HG03095 (cell line): ENCODE measurements around the gene WFIKKN1.

Experiments used
- ATAC-seq: cut with Tn5 transposase; IDR thresholded peaks from one replicate; pipeline ENCODE4 v1.9.1; 2021; ENCODE audit warnings: moderate library complexity; ENCODE audit not compliant: unreplicated experiment

Gene WFIKKN1

DNA sequence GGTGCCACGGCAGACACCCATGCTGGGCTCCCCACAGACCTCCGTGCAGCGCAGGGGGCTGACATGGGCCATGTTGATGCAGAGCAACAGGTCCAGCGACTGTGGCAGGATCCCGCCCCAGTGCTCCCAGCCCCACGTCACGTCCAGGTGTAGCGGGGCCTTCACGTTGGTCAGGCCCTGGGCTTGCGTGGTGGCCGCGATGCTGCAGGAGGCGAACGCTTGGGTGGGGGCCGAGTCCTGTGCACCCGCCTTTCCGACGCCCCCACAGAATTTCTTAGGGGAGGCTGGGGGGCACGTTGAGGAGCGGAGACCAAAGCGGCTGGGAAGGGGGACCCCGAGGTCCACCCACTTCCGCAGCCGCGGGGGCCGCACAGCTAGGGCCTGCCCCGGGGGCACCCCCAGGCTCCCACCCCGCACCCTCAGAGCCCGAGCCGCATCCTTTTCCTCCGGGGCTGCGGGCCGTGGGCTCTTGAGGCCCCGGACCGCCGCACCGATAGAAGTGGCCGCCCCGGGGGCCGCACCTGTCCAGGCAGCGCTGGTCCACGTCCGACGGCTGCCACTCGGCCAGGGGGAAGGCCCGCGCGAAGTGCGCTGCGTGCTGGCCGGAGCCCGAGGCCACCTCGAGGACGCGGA is 4.9 kb downstream of the WFIKKN1 start:
- ATAC-seq = no peak

DNA sequence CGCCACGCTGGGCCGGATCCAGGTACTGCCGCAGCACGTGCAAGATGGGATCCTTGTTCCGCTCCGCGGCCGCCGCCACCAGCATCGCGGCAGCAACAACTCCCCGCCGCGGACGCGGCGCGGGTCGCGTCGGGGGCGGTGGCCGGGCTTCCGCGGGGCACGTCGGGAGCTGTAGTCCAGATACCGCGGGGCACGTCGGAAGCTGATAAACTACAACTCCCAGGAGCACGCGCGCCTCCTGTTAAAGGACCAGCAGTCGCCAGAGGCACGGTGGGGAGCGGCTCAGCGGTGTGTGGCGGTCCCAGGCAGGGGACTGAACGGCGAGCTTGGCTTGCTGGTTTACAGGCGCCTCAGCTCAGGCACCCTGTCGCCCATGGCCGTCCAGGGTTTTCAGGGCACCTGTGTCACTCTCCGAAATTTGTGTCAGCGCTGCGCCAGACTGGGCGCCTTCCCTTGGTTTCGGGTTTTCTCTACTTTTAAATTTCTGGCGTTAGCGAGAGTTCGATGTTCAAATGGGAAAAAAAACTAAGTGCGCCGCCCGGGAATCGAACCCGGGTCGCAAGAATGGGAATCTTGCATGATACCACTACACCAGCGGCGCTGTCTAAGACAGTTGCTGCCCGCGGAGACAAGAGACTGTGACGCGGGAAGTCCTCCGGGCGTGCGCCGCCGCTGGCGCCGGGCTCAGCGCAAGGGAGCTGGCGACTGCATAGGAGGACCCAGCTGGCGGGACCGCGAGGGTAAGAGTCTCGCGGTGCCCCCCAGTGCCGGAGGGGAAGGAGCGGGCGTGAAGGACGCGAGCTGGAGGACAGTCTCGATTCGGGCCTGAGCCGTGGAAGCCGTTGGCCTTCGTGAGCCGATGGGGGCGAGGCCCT is 5.7 kb downstream of the WFIKKN1 start, which contains the start of gene METTL26:
Gene METTL26 (minus strand): TSS at position 100 of the 875 bp plus-strand sequence. CDS start 15 bp downstream, at position 85.
- peak; percentile 61 for ATAC-seq

DNA sequence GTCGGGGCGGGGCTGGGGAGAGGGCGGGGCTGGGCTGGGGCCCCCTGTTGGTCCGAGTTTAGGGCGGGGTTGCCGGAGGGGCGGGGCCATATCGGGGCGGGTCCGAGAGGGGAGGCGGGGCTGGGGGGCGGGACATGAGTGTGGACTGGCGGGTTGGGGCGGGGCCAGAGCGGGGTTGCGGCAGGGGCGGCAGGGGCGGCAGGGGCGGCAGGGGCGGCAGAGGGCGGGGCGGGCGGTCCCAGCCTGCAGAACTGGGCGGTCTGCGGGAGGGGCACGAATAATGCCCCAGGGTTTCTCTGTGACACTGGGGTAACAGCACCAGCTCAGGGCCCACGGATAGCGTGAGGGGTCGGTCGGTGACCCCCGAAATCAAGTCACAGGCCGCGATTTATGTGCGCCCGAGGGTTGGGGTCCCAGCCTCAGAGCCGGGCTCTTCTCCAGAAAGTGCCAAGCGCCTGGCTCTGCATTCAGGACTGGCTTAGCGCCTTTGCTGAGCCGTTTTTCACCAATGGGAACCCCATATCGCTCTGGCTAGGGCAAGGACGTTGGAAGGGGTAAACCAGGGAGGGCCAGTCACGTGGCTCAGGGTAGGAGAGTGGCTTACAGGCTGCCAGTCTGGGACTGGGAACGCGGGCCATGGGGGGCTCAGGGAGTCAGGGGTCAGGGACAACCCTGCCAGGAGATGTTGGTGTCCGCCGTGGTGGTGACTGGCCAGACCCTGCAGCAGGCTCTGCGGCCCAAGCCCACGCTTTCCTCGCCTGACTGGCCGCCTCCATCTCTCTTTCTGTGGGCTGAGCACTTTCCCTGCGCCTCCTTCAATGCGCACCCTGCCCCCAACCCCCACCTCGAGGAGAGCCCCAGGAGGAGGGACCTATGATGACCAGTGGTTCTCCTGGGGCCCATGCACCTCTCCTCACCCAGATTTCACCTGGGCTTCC is 6.6 kb downstream of the WFIKKN1 start:
- no peak for ATAC-seq

DNA sequence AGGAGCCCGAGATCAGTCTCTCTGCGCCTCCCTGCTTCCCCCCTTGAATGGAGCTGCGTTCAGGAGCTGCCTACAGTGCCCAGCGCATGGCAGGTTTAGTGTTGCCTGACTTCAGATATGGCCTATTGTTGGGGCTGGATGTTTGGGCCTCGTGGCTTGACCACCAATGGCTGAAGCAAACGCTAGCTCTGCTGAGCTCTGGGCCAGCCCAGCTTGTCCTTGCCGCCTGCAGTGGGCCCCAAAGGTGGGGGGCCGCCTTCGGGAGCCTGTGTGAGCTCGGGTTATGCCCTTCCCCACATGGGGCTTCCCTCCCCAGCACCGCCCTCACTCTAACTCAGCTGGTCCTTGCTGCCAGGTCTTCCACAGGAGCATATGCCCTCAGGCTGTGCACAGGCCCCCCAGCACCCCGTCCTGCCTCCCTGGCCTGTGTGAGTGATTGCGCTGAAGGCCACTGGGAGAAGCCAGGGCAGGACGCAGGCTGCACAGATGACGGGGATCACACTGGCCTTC is 7.3 kb downstream of the WFIKKN1 start:
- no peak for ATAC-seq

DNA sequence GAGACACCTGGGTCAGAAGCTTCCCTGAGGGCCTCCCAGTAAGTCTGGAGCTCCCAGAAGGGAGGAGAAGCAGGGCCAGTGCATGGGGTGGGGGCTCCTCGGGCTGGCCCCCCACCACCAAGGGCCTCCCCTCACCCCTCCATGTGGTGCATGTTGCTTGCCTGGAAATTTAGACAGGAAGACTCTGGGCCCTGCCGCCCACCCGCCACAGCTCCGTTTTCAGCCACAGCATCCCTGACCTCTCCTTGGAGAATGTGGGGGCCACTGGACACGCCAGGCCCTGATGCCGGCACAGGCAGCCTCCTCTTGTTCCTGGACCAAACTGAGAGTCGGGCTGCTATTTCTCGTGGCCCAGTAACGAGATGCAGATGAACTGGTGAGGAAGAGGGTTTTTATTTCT is 8.1 kb downstream of the WFIKKN1 start:
- no peak for ATAC-seq

DNA sequence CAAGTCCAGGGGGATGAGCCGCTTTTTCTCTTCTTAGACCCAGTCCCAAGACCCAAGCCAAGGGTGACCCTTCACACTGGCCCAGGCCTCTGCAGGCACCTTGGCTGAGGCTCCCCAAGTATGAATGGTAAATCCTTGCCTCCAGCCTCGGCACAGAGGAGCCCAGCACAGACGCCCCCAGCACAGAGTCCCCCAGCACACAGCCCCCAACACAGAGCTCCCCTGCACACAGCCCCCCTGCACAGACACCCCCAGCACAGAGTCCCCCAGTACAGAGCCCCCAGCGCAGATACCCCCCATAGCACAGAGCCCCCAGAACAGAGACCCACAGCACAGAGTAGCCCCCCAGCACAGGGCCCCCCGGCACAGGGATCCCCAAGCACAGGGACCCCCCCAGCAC is 9.8 kb downstream of the WFIKKN1 start:
- ATAC-seq = no peak

DNA sequence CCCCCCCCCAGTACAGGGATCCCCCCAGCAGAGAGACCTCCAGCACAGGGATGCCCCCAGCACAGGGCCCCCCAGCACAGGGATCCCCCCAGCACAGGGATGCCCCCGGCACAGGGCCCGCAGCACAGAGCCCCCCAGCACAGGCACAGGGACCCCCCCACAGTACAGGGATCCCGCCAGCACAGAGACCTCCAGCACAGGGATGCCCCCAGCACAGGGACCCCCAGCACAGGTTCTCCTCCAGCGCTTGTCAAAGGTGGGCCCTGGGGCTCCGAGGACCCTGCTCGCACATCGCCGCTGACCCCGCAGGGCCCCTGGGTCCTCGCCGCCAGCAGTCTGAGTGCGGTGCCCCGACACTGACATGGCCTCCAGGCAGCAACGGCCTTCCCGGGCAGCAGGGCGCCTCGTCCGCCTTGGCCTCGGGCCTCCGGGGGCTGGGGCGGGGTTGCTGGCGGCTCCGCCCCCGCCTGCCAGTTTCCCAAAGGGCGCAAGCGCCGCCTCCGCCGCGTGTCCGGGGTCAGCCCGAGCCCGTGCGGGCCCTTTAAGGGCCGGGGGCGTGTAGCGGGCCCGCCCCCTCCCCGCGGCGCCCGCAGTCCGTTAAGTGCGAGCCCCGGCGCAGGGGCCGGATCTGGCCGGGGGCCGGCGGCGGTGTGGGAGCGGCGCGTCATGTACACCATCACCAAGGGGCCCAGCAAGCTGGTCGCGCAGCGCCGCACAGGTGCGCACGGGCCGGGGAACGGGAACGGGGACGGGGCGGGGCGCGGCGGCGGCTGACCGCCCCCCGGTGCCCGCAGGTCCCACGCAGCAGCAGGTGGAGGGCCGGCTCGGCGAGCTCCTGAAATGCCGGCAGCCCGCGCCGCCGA is 10.8 kb downstream of the WFIKKN1 start, which contains the start of gene MCRIP2:
Gene MCRIP2 (plus strand): TSS at position 503 of the 863 bp plus-strand sequence. CDS start 164 bp downstream, at position 667.
- ATAC-seq = peak; percentile 43

DNA sequence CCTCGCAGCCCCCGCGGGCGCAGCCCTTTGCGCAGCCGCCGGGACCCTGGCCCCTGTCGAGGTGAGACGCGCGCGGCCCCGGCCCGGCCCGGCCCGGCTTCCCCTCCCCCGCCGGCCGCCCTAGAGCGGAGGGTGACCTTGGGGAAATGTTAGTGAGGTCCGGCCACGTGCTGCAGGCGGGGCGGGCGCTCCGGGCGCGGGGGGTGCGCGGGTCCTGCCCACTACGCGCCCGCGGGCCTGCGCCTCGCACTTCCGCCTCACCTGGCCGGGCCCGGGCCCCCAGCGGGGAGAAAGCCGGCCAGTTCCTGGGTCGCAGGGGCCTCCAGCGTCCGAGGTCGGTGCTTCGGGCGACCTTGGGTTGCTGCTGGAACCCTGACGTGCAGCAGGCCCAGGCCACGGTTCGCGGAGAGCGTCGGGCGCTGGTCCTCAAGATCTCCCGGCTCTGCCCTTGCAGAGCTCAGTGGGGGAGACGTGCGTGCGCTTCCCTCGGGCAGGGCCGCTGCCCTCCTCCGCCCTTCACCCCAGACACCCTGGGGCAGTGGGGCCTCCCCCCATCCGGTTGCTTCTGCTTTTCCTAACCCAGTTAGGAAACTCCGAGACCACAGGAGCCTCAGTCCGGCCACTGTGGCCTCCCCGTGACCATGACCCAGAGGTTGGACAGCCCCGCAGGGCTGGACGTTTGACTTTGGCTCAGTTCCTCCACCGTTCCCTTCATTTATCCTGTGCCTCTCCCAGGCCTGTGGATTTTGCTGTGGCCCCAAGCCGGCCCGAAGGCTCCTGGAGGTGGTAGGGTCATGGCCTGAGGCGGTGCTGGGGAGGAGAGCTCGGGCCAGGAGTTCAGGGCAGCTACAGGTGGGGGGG is 11.6 kb downstream of the WFIKKN1 start:
- peak; percentile 17 for ATAC-seq

DNA sequence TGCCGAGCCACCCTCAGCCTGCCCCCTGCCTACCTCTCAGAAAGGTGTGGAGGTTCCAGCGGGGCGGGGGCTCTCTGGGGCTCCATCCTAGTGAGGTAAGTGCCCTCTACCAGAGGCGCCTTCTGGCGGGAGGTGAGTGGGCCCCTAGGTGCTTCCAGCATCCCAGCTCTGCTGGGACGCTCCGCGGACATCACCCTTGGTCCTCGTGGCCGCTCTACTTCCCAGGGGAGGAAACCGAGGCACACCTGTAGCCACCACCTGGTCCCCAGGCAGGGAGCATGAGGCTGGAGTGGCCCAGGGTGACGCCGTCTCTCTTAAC is 12.2 kb downstream of the WFIKKN1 start:
- no peak for ATAC-seq

DNA sequence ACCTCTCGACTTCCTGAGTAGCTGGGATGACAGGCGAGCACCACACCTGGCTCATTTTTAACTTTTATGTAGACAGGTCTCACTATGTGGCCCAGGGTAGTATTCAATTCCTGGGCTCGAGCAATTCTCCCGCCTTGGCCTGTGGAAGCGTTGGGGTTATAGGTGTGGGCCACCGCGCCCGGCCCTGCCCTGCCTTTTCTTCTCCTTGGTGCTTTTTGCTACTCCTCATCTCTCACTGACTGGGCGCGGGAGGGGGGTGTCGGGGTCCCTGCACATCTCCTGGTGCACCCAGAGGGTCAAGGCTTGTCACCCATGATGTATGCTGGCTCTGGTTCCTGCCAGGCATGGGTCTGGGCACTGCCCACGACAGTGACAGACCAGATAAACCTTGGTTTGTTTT is 13.8 kb downstream of the WFIKKN1 start:
- ATAC-seq = no peak

DNA sequence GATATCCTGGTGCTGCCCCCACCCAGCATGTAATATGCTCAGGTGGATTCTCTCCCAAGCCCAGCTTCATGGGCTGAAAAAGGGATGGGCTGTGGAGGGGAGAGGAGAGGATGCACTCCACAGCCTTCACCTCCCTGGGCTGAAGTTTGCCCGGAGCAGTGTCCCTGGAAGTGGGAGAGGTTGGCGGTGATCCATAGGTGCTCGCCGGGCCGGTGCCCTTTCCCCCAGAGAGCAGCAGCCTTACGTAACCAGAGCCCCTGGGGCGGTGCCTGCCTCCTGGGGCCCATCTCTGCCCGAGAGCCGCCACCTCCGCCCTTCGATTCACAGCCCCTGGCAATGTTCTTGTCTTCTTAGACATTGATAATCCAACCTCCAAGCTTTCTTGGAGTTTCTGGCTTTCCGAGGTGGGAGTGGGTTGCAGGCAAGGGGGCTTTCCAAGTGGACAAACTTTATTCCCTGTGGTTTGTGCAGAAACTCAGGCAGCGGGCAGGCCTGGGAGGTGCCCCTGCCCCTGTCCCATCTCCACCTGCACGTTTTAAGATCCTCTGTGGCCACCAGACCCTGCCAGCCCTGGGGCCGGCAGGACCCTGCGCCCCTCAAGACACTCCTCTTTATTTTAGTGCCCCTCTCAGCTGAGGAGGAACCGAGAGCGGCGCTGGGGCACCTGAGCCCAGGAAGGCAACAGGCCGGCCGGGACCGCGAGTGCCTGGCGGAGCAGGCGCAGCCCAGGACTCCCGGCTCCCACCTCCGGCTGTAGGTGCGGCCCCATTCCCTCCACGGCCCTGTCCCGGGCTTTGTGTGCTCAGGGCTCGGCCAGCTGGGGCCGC is 15.3 kb downstream of the WFIKKN1 start:
- no peak for ATAC-seq

DNA sequence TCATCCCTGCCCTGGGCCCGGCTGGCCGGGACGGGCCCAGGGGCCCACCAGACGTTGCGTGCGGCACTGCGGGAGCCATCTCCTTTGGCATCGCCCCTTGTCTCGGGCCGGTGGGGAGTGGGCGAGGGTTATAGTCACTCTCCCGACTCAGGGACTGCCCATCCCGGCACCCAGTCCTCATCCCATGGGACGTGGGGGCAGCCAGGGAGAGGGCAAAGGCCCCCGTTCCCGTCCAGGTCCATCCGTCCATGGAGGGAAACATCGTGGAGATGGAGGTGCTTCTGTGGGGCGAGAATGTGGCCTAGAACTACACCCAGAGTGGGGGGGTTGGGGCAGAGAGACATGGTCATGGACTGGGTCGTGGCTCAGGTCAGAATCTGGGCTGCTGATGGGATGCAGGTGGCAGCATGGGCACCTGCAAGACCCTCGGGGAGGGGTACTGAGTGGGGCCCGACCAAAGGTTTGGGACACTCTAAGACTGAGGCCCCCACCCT is 15.9 kb downstream of the WFIKKN1 start:
- ATAC-seq = no peak

DNA sequence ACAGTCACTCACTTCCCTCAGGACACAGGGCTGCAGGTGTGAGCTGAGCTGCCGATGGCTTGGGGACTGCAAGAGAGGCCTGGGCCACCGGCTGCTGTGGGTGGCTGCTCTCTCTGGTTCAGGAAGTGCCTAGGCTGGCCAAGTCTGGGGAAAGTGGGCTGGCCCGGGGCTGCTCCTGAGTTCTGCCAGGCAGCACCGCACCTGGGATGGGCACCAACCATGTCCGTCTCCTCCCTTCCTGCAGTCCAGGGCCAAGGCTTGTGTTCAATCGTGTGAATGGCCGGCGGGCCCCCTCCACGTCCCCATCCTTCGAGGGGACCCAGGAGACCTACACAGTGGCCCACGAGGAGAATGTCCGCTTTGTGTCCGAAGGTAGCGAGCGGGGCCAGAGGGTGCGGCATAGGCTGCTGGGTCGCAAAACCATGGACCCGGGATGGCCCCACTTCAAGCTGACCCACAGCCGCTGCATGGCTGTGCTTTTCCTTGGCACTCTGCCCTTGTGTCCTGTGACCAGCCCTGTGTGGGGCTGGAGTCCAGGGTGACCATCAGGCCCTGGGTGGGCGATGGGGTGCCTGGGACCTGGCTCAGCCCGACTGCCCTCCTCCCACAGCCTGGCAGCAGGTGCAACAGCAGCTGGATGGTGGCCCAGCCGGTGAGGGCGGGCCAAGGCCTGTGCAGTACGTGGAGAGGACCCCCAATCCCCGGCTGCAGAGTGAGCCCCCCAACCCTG is 16.6 kb downstream of the WFIKKN1 start:
- ATAC-seq = no peak

DNA sequence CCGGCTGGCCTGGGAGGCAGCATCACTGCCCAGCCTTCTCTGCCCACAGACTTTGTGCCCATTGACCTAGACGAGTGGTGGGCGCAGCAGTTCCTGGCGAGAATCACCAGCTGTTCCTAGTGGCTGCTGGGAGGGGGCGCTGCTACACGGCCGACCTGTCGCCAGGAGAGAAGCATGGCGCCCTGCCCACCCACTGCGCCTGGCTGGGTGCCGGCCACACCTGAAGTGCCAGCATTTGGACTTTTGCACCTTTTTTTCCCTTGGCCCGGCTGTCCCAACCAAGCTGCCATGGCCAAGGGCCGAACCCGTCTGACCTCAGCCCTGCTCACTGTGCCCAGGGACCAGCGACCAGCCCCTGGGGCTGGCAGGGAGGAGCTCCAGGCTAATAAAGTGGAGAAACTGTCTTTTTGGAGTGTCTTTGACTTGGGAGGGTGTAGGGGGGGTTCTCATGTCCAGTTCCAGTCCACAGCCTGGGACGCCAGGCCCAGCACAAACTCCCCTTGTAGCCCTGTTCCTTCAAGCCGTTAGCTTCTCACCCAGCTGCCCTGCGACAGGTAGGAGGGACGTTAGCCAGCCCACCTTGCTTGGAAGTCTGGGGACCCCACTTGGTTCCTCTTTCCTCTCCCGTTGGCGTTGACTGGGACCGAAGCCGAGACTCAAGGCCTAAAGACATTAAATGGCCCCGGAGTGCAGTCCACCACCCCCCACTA is 17.4 kb downstream of the WFIKKN1 start:
- no peak for ATAC-seq

DNA sequence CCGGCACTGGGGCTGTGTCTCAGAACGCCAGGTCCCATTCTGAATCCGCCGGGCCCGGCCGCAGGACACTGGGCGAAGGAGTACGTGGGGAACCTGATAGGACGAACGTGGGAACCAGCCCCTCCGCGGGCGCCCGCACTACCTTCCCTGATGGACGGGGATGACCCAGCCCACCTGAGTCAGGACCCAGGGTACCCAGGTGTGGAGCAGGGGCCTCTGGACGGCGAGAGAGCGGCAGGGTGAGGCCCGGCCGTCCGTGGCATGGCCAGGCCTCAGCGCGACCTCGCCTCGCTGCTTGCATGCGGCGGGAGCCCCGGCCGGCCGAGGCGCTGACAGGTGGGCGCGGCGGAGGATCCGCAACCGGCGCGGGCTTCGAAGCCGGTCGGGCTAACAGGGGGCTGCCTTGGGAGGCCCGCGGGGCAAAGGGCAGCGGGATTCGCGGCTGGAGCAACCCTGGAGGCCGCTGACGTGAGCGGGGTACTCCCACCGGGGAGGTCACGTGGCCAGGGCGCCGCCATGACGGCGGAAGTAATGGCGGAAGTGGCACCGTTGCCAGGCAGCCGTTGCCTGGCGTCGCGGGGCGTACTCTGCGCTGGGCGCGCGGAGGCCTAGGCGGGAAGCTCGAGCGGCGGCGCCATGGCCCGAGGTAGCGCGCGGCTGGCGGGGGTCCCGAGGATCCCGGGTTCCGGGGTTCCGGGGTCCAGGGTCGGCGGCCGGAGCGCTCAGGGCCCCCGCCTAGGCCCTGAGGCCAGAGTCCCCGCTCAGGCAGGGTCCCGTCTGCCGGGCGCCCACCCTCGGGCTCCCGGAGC is 18.2 kb downstream of the WFIKKN1 start, which contains the start of gene WDR90:
Gene WDR90 (plus strand): TSS at position 585 of the 809 bp plus-strand sequence. CDS start 52 bp downstream, at position 637.
- ATAC-seq = peak; percentile 64

DNA sequence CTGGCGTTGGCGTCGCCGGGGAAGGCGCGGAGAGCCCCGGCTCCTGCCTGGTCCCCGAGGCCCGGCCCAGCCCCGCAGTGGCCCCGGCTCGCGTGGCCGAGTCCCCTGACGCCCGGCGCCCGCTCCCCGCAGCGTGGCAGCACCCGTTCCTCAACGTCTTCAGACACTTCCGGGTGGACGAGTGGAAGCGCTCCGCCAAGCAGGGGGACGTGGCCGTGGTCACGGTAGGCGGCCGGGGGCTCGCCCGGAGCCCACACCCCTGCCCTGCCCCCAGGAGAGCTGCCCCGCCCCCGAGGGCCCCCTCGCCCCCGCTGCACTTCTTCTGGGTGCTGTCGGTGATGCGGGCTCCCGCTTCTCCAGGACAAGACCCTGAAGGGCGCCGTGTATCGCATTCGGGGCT is 18.8 kb downstream of the WFIKKN1 start:
- ATAC-seq = no peak
